Activated CD4-positive, alpha-beta T cell treated with anti-CD3 and anti-CD28 coated beads for 24 hours (primary cell): ENCODE results near the gene GPR35.
"Not testable (repeated sequence)": the region's sequence is repeated elsewhere in the genome, so short reads cannot be mapped to it uniquely, and the experiment has no call there.

Experiments used
- DNase-seq, 2 donors: peaks; one replicate each; pipeline ENCODE4 v3.0.0-alpha.2; 2020; ENCODE audit warnings: low read depth in 2 of 2

Gene GPR35

DNA sequence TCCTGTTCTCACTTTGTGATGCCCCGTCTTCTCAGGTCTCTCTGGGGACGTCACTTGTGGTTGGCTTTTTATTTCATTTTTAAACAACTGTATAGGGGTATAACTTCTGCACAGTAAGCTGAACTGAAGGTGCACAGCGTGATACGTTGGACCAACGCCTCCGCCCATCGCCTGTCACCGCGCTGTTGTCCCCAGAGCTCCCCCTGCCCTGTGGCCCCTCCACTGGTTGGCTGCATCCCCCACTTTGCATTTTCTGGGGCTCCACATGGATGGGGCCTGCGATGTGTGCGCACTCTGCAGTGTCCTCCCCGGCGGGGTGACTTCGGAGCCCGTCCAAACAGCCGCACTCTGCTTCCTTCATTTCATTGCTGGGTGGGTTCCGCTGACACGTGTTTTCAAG, 14.3 kb downstream of the GPR35 start:
- no peak for DNase-seq

- no peak for DNase-seq
Measured at GRCh38 chr2:240640939-240641338, 15.7 kb downstream of the GPR35 start.

- DNase-seq, result no peak
Measured at GRCh38 chr2:240642061-240642805, 17.0 kb downstream of the GPR35 start.

DNA sequence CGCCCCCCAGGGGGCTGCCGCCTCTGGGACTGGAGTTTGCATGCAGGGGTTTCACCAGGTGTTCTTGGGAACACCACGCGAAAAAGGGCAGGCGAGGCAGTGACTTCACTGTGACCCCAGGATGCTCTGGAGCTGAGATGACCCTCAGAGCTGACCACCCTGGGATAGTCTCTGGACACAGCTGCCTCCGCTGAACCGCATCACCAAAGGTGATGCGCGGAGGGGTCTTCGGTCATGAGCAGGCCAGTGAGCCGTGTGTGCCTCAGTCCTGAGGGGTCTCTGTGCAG, 17.5 kb downstream of the GPR35 start:
- no peak for DNase-seq

DNA sequence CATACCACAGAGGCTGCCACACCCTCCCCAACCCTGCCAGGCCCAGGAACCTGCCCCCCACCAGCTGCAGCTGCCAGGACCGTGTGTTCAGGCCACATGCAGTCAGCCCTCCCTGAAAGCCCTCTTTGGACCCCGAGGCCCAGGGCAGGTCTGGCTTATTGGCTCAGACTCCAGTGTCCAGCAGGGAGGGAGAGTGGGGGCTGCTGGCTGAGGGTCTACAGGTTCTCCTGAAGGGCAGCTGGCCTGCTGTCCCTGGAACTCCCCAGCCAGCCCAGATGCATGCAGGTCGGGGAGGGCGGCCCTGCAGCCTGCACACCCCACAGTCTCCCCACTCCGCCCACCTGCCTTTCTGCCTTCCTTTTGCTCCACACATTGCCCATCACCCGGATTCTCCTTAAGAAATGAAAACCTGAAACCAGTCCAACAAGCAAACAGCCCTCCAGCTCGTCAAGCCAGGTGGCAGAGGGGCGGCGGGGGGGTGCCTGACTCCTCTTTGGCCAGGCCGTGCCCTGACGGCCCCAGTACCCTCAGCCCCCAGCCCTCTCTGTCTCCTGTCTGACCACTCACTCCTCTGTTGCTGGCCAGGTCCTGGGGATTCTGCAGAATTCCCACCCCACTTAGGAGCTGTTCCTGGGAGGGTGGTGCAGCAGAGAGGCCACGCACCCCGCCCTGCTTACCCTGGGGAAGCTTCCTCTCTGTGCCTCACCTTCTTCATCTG, 18.0 kb downstream of the GPR35 start:
- no peak for DNase-seq

- DNase-seq, result no peak
Measured at GRCh38 chr2:240643811-240644150, 18.5 kb downstream of the GPR35 start.

DNA sequence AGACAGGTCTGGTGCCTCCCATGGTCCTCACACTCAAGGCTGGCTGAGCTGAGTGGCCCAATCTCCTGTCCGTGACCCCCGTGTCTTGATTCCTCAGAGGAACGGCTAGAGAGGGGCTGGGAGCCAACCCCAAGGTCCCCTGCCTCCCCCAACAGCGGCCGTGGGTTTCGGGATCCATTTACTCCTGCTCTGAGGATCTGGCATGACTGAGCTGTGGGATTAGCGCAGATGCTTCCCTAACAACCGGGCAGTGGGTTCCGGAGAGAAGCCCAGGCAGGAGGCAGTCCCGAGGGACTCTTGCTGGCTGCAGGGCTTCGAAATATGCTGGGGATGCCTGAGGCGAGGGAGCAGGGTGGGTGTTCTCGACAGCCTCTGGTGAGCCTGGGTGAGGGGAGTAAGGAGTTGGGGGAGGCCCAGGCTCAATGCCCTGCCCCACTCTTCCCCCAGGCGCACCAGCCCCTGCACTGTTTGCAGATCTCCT, 18.9 kb downstream of the GPR35 start:
- DNase-seq, result no peak

DNA sequence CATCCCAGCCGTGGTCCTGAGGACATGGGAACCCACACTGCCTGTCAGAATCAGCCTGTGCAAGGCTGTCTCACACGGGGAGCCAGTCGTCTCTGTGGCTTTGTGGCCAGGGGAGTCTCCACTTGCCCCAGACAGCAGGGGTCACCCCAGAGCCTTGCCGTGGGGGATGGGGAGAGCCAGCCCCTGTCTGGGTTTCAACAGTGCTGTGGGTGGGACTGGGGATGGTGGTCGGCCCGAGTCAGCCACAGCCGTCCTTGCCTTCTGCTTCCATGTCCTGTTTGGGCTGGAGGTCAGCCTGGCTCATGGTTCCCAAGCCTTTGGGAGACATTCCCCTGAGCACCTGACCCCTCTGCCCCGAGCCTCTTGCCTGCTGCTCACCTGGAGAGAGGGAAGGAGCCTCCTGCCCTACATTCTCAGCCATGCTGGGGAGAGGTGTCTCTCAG, 19.6 kb downstream of the GPR35 start:
- DNase-seq, result no peak

GRCh38 chr2:240645346-240645745, 20.1 kb downstream of the GPR35 start:
- no peak for DNase-seq

DNA sequence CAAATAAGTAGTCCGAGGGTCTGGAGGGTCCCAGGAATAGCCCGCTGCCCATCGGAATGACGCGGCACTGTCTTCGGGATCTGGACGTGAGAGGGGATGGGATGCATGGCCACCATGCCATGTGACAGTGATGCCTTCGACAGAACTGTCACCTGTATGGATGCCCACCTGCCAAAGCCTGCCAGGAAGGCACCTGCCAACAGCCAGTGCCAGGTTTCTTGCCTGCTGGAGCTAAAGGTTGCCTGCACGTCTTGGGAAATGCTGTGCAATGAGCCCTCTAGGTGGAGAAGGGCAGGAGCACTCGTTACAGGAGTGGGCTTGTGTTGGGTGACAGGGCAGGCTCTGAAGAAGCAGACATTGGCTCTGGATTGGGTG, 20.5 kb downstream of the GPR35 start:
- no peak for DNase-seq

GRCh38 chr2:240646176-240646899, 21.1 kb downstream of the GPR35 start:
- DNase-seq, result no peak

DNA sequence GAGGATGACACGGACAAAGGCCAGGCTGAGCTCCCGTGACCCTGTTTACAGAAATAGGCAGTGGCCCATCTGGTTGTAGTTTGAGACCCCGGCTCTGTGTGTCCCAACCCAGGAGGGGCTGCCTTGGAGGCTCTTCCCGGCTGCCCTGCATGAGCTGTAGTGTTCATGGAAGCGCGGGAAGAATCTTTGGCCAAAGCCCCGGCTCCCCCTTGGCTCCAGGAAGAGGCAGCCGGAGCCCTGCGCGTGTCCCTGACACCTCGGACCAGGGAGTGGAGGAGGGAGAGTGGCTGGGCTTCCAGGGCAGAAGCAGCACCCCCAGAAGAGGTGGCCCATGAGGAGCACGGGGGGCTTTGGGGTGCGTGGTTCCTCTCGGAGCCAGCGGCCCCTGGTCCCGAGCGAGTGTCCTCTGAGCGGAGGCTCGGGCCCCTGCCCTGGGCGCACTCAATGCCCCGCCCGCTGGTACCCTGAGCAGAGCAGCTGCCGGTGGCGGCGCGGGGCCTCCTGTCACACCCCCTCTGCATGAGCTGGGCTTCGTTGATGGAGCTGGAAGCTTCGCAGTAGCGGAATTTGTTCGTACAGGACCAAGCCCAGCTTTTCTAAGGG, 21.7 kb downstream of the GPR35 start:
- no peak for DNase-seq

- DNase-seq, result no peak
Measured at GRCh38 chr2:240647503-240648154, 22.3 kb downstream of the GPR35 start.

DNA sequence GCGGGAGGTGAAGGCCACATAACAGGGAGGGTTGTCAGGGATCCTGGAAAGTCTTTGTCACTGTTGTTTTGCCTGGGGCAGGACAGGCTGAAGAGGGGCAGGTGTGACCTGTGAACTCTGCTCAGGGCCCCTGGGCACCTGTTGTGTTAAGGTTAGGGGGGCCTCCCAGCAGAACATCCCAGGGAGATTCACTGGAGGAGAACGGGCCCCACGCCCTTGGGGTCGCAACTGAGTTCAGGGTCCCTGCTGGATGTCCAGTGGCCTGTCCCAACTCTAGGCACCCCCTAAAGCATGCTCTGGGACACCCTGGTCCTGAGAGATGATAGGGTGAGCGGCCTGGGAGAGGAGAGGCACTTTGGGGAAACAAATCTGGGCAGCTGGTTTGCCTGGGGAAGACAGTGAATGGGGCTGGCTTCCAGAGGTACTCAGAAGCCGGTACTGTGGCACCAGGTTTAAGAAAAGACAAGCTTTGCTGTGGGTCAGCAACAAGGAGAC, 22.9 kb downstream of the GPR35 start:
- DNase-seq, result no peak

GRCh38 chr2:240648650-240649275, 23.5 kb downstream of the GPR35 start:
- DNase-seq, result no peak

GRCh38 chr2:240649331-240649730, 24.1 kb downstream of the GPR35 start:
- no peak for DNase-seq

- DNase-seq, result no peak
Measured at GRCh38 chr2:240650254-240650965, 25.1 kb downstream of the GPR35 start.

GRCh38 chr2:240651185-240651584, 25.9 kb downstream of the GPR35 start:
- no peak for DNase-seq

DNA sequence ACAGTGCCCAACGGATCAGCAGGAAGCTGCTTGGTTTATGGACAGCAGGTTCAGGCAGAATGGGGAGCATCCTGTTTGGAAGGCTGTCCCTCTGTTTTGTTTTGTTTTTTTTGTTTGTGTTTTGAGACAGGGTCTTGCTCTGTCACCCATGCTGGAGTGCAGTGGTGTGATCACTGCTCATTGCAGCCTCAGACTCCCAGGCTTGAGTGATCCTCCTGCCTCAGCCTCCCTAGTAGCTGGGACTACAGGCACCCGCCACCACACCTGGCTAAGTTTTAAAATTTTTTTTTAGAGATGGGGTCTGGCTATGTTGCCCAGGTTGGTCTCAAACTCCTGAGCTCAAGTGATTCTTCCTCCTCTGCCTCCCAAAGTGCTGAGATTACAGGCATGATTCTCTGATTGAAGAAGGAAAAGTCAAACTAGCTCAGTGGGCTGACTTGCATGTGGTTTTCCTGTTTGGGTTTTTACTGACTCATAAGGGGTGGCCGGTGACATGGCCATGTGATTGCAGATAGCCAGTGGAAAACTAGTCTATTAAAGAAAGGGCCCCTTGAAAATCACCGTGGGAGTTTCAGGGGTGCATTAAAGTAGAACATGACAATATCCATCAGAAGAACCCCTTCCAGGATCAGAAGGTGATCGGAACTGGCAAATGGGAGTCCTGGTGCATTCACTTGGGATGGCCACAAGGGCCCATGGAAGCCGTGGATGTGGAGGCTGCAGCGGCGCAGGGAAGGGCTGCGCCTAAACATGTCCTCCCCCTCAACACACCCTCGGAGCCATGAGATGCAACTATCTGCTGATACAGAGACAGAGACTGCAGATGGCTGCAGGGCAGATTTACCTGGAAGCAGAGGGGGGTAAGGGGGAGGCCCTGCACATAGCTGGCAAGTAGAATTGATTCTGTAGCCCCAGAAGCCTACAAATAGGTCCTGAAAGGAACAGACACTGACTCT, 30.9 kb downstream of the GPR35 start:
- DNase-seq, result no peak

DNA sequence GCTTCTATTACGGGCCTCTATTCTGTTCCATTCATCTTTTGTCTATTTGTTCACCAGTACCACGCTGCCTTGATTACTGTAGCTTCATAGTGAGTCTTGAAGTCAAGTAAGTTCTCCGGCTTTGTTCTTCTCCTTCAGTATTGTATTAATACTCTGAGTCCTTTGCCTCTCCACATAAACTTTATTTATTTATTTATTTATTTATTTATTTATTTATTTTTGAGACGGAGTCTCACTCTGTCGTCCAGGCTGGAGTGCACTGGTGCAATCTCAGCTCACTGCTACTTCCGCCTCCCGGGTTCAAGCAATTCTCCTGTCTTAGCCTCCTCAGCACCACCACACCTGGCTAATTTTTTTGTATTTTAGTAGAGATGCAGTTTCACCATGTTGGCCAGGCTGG, 34.6 kb downstream of the GPR35 start:
- not testable (repeated sequence) for DNase-seq
